ENCODE measurements around the gene KRTAP3-1.

KRTAP3-1 gene

DNA sequence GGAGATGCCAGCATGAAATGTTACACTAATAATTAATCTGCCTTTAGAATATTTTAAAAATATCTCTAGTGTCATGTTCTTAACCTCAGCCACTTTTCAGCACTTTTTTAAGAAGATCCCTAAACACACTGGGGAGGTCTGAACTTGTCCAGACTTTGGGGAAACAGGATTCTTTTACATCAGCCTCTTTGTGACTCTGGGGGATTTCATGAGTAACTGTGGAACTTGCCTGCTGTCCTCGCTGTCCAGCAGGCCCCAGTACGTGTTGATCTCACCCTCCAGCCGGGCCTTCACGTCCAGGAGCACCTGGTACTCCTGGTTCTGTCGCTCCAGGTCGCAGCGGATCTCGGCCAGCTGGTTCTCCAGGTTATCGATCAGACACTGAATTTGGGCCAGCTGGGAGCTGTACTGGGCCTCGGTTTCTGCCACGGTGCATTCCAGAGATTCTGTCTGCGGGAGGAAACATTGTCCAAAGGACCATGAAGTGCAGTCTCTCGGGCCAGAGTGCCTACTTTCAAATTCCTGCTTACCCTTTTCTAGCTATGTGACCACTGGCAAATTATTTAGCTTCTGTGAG is 30.3 kb downstream of the KRTAP3-1 start:
- no peak for DNase-seq (ENCODE audit: low spot score)

DNA sequence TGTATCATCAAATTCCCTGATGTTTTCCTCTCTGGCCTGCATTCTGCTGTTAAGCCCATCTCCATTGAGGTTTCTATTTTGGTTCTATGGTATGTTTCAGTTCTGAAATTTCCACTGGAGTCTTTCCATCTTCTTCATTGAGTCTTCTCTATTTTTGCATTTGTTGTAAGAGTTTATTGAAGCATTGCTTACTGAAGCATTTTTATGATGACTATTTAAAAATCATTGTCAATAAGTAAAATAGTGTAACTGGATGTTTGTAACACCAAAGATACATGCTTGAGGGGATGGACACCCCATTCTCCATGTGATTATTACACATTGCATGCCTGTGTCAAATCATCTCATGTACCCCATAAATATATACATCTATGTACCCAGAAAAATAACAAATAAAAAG is 33.4 kb downstream of the KRTAP3-1 start:
- DNase-seq (ENCODE audit: low spot score) = no peak

DNA sequence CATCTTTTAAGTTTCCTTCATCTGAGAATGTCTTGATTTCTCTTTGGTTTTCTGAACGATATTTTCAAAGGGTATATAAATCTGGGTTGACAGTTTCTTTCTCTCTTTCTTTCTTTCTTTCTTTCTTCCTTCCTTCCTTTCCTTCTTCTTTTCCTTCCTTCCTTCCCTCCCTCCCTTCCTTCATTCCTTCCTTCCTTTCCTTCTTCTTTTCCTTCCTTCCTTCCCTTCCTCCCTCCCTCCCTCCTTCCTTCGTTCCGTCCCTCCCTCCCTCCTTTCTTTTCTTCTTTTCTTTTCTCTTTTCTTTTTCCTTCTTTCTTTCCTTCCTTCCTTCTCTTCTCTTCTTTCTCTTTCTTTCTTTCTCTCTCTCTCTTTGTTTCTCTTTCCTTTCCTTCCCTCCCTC is 34.6 kb downstream of the KRTAP3-1 start:
- DNase-seq (ENCODE audit: low spot score) = no peak

DNA sequence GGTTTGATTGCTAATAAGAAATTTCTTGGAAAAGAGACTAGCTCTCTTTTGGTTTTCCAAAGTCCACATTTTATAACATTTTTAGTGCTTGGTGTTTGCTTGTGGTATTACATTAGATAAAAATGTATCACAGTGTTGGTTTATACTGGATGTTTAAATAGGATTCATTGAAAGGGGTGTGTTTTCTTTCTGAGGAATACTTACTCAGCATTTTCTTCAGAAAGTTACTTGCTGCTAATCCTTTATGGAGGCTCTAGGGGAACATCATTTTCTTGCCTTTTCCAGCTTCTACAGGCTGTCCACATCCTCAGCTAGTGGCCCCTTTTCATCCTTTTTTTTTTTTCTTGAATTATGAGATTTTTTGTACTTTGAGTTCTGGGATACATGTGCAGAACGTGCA is 41.3 kb downstream of the KRTAP3-1 start:
- no peak for DNase-seq (ENCODE audit: low spot score)

DNA sequence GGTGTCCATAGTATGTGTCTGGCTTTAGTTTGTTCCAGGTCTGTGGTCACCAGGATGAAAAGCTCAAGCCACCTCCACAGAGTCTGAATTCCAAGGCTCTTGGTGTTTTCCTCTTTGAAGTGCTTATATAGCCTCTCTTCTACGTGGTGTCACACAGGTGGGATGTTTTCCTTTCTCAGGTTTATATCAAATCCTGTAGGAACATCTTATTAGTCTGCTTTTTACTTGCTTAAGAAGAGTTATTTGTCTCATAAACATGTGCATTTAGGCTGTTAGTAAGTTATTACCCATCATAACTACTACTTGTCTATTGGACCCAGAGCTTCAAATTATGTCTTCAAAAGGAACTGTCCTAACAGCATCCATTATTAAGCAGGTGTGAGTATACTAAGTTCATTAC is 42.1 kb downstream of the KRTAP3-1 start, which contains the start of gene KRT39:
Gene KRT39 (minus strand): TSS at position 101 of the 400 bp plus-strand sequence. CDS start 92 bp downstream, at position 9.
- DNase-seq (ENCODE audit: low spot score) = no peak

DNA sequence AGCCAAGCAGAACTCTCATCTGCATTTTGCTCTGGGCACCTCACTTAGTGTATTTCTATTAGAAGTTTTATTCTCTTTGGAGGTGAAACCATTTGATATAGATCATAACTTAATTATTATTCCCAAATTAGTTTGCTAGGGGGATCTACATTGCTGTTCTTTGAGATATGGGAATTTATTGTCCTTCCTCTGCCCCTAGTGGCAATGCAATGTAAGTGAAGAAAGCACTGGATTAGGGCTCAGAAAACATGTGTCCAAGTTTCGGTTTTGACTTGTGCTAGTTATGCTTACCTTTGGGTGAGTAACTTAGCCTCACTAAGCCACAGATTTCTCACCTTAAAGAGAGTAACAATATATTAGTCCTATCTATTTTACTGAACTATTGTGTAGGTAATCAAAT is 45.1 kb downstream of the KRTAP3-1 start:
- no peak for DNase-seq (ENCODE audit: low spot score)

DNA sequence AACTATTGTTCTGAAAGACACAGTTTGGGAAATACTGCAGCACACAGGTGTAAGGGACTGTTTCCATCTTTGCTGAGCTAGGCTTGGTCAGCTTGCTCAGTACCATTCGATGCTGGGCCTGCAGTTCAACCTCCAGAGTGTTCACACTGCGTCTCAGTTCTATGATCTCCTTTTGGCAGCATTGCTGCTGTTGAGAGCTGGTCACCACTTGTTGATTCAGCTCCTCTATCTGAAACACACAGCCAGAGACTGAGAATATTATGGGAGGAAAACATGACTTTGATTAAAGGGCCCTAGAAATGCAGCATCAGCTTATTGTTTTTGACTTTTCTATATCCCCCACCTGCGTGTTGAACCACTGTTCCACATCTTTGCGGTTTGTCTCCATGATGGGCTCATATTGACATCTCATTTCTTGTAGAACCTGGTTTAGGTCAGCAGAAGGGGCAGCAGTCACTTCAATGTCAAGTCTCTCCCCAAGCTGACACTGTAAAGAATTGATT is 46.8 kb downstream of the KRTAP3-1 start:
- DNase-seq (ENCODE audit: low spot score) = no peak

DNA sequence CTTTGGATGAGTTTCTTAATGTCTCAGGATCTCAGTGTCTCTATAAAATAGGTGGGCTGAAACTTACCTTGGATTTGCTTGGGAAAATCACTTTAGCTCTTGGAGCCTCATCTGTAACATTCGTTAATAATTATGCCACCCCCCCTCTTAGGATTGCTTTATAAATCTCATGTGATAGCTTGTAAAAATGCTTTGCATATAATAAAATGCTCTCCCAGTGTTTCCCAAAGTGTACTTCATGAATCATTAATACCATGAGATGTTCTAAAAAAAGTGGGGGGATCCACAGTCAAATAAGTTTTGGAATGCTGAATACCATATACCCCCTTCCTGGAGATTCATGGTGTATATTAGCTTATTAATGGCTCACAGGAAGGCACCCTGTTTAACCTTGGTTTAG is 47.3 kb downstream of the KRTAP3-1 start:
- DNase-seq (ENCODE audit: low spot score) = no peak

DNA sequence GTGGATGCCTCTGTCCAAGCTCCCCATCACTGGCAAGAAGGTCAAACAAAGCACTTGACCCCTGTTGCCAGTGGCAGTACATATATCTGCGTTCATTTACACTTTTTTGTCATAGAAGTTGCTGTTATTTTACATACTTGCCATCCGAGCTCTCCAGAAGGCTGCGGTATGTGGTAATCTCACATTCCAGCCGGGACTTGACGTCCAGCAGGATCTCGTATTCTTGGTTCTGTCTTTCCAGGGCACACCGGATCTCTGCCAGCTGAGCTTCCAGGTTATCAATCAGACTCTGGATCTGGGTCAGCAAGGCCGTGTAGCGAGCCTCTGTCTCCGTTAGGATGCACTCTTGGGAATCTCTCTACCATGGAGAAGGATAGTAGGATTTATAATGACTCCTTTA is 48.8 kb downstream of the KRTAP3-1 start:
- no peak for DNase-seq (ENCODE audit: low spot score)
